Endothelial cell of umbilical vein (primary cell): ENCODE data around the gene ALX1.

Experiments
- CTCF ChIP-seq, 2 donors: IDR thresholded peaks; 1 replicate in 1 of 2; 2 replicates in 1 of 2; pipeline ENCODE4 v1.5.1; 2011; ENCODE audit warnings: low read length in 2 of 2, mild to moderate bottlenecking in 2 of 2, moderate library complexity in 2 of 2, control low read depth in 1 of 2, inconsistent platforms in 1 of 2, low read depth in 1 of 2; ENCODE audit not compliant: insufficient read depth in 1 of 2; ENCODE audit errors: extremely low read depth in 1 of 2
- EZH2 ChIP-seq: IDR thresholded peaks from 2 replicates; pipeline ENCODE4 v1.6.1; 2012; ENCODE audit warnings: borderline replicate concordance, low read depth, mild to moderate bottlenecking, moderate library complexity, low read length, inconsistent platforms; ENCODE audit not compliant: severe bottlenecking
- GATA2 ChIP-seq: IDR thresholded peaks from 2 replicates; pipeline ENCODE4 v1.7.0; 2011; ENCODE audit warnings: low read depth, mild to moderate bottlenecking, moderate library complexity, mixed read lengths, low read length; ENCODE audit not compliant: insufficient read length, insufficient read depth
- MYC ChIP-seq: IDR thresholded peaks from one replicate; pipeline ENCODE4 v1.6.1; 2011; ENCODE audit warnings: mild to moderate bottlenecking, low read depth, low read length
- POLR2A ChIP-seq: IDR thresholded peaks from 2 replicates; pipeline ENCODE4 v1.6.1; 2012; ENCODE audit warnings: low read depth, mild to moderate bottlenecking, control low read depth, low read length
- POLR2AphosphoS5 ChIP-seq: IDR thresholded peaks from 2 replicates; pipeline ENCODE4 v1.6.1; 2012; ENCODE audit warnings: low read depth, mild to moderate bottlenecking, control low read depth, low read length, moderate library complexity; ENCODE audit not compliant: insufficient read depth

- TF ChIP-seq CTCF (IDR thresholded peaks at IDR 0.05; ENCODE audit: extremely low read depth in 1 of 2, insufficient read depth in 1 of 2, low read depth in 1 of 2, low read length in 2 of 2) (no peak), POLR2AphosphoS5 (no peak), POLR2A (no peak), MYC (no peak), EZH2 (no peak), GATA2 (no peak)
Observed at GRCh38 chr12:85310025-85310424, 30.0 kb downstream of the ALX1 start.
